GM04504 (cell line): ENCODE results near the gene CFAP92.
"Not testable (repeated sequence)": the region's sequence is repeated elsewhere in the genome, so short reads cannot be mapped to it uniquely, and the experiment has no call there.

Source experiments
- DNase-seq: peaks from one replicate; pipeline ENCODE4 v3.0.0-alpha.2; 2012; ENCODE audit warnings: low read depth

Gene CFAP92

GRCh38 chr3:128895843-128896697, 97.8 kb downstream of the CFAP92 start:
- DNase-seq, result no peak

GRCh38 chr3:128889139-128889894, 104.6 kb downstream of the CFAP92 start:
- no peak for DNase-seq

- no peak for DNase-seq
Measured at GRCh38 chr3:128884992-128885391, 108.9 kb downstream of the CFAP92 start.

GRCh38 chr3:128882719-128883118, 111.2 kb downstream of the CFAP92 start:
- DNase-seq, result no peak

GRCh38 chr3:128881576-128881975, 112.3 kb downstream of the CFAP92 start:
- DNase-seq, result no peak

GRCh38 chr3:128880455-128880854, 113.4 kb downstream of the CFAP92 start:
- not testable (repeated sequence) for DNase-seq

GRCh38 chr3:128879991-128880390, 113.9 kb downstream of the CFAP92 start:
- no peak for DNase-seq

GRCh38 chr3:128879125-128879969, 114.5 kb downstream of the CFAP92 start, which contains the start of gene ACAD9:
TSS of gene ACAD9 (plus strand) at chr3:128879620. CDS start at chr3:128879692, 72 bp downstream.
- DNase-seq, result peak; percentile 94

GRCh38 chr3:128878556-128879124, 115.2 kb downstream of the CFAP92 start:
- DNase-seq, result peak; percentile 32

GRCh38 chr3:128878011-128878457, 115.8 kb downstream of the CFAP92 start:
- DNase-seq, result no peak

- DNase-seq, result no peak
Measured at GRCh38 chr3:128875556-128876120, 118.2 kb downstream of the CFAP92 start.

- DNase-seq, result no peak
Measured at GRCh38 chr3:128874481-128875180, 119.2 kb downstream of the CFAP92 start.

GRCh38 chr3:128873244-128874022, 120.4 kb downstream of the CFAP92 start:
- no peak for DNase-seq

- no peak for DNase-seq
Measured at GRCh38 chr3:128872744-128873143, 121.1 kb downstream of the CFAP92 start.

GRCh38 chr3:128872282-128872681, 121.6 kb downstream of the CFAP92 start:
- no peak for DNase-seq

GRCh38 chr3:128870347-128870746, 123.5 kb downstream of the CFAP92 start:
- no peak for DNase-seq

- DNase-seq, result no peak
Measured at GRCh38 chr3:128867200-128868125, 126.4 kb downstream of the CFAP92 start.
